GM12878 (cell line): Measurements from ENCODE around the gene PRM1. TPM values are rescaled to one million over a fixed set of nuclear protein-coding genes. Genes with fewer than 3 reads are reported as not detected.
A peak's percentile ranks its signal among the peaks of the same experiment; 100 is the strongest.

Experiments used
- ATAC-seq: fragments of 200-7000 bp; cut with Tn5 transposase; 3 replicates; pipeline ENCODE4 v1.9.1; 2020; ENCODE audit warnings: mild to moderate bottlenecking, moderate library complexity
- BruUV-seq: library from RNA; stranded (reverse); fragments of 400-500 nt; replicated peaks from 2 replicates; lab custom pipeline; 2021; lab: Mats Ljungman, UMichigan
- CTCF ChIA-PET: fragments of 300-600 bp; sonication (Branson Sonifier 250); formaldehyde crosslinking; extraction: SDS; loops from one replicate; lab custom pipeline; 2021; ENCODE audit warnings: inconsistent platforms; lab: Yijun Ruan, JAX
- POLR2A ChIA-PET: fragments of 350-600 bp; formaldehyde crosslinking; extraction: SDS; loops from one replicate; lab custom pipeline; 2021; ENCODE audit warnings: inconsistent platforms; lab: Charles Lee
- RAD21 ChIA-PET: fragments of 300-600 bp; sonication (Branson Sonifier 250); formaldehyde crosslinking; loops from one replicate; lab custom pipeline; 2023; ENCODE audit warnings: antibody characterized with exemption; ENCODE audit not compliant: unreplicated experiment; lab: Charles Lee
- SMC1A ChIA-PET: fragments of 300-600 bp; sonication (Branson Sonifier 250); formaldehyde crosslinking; loops from one replicate; lab custom pipeline; 2023; ENCODE audit not compliant: unreplicated experiment, uncharacterized antibody; lab: Charles Lee
- DNase-seq: peaks from one replicate; pipeline ENCODE4 v3.0.0-alpha.2; 2011; ENCODE audit warnings: low read depth, low spot score
- FAIRE-seq: peaks from 3 replicates; lab custom pipeline; 2011; peaks lifted over from hg19 to GRCh38; lab: Jason Lieb, UNC
- H2AFZ ChIP-seq: 2 replicates; pipeline ENCODE4 v1.6.0; 2011; ENCODE audit warnings: low read depth, low read length, control low read depth; ENCODE audit not compliant: control insufficient read depth
- H3K27ac ChIP-seq: 2 replicates; pipeline ENCODE4 v1.5.1; 2011; ENCODE audit warnings: control low read depth; ENCODE audit not compliant: control insufficient read depth, insufficient read depth
- H3K27me3 ChIP-seq, 2 experiments: replicated peaks in 1 of 2; 2 replicates each; pipeline versions ENCODE4 v1.6.0 to v1.6.1; 2011; ENCODE audit warnings: low read length in 1 of 2; ENCODE audit not compliant: control insufficient read depth in 2 of 2, insufficient read depth in 2 of 2
- H3K36me3 ChIP-seq, 2 experiments: 2 replicates each; pipeline ENCODE4 v1.5.1; 2011; ENCODE audit warnings: low read length in 1 of 2; ENCODE audit not compliant: control insufficient read depth in 2 of 2, insufficient read depth in 2 of 2
- H3K4me1 ChIP-seq: 2 replicates; pipeline ENCODE4 v1.6.1; 2011; ENCODE audit warnings: mild to moderate bottlenecking, low read length, moderate library complexity, mixed read lengths; ENCODE audit not compliant: control insufficient read depth, insufficient read depth
- H3K4me2 ChIP-seq: 2 replicates; pipeline ENCODE4 v1.6.0; 2011; ENCODE audit warnings: control low read depth; ENCODE audit not compliant: control insufficient read depth, insufficient read depth
- H3K4me3 ChIP-seq: fragments of 200-600 bp; sonication (generic); 2 replicates; pipeline ENCODE4 v1.5.1; 2016
- H3K79me2 ChIP-seq: 2 replicates; pipeline ENCODE4 v1.6.0; 2011; ENCODE audit warnings: low read length; ENCODE audit not compliant: control insufficient read depth, insufficient read depth
- H3K9ac ChIP-seq: 2 replicates; pipeline ENCODE4 v1.8.0; 2011; ENCODE audit warnings: low read length, control low read depth, mixed read lengths; ENCODE audit not compliant: control insufficient read depth, insufficient read depth
- H3K9me3 ChIP-seq: replicated peaks from 3 replicates; pipeline ENCODE4 v1.5.1; 2011; ENCODE audit warnings: mild to moderate bottlenecking, low read length; ENCODE audit not compliant: control insufficient read depth, insufficient read depth
- H4K20me1 ChIP-seq: 2 replicates; pipeline ENCODE4 v1.6.0; 2011; ENCODE audit not compliant: control insufficient read depth, insufficient read depth
- ASH2L ChIP-seq: fragments of 300-600, 200-600 bp; sonication (generic); IDR thresholded peaks from 2 replicates; pipeline ENCODE4 v1.6.1; 2017; ENCODE audit warnings: low read depth, mild to moderate bottlenecking, borderline replicate concordance
- BHLHE40 ChIP-seq, 2 experiments: fragments of 450-650 bp in 1 of 2; IDR thresholded peaks; 2 replicates each; pipeline ENCODE4 v1.6.1; 2011 to 2017; ENCODE audit warnings: low read depth in 2 of 2, borderline replicate concordance in 1 of 2, improper control_type of control experiment in 1 of 2, low read length in 1 of 2, mild to moderate bottlenecking in 1 of 2
- DPF2 ChIP-seq: fragments of 450-650 bp; IDR thresholded peaks from 2 replicates; pipeline ENCODE4 v1.6.1; 2017; ENCODE audit warnings: mild to moderate bottlenecking
- EED ChIP-seq: sonication (generic); IDR thresholded peaks from 2 replicates; pipeline ENCODE4 v1.6.1; 2016; ENCODE audit warnings: antibody characterized with exemption, low read depth
- EGR1 ChIP-seq, 2 experiments: IDR thresholded peaks; 1 replicate in 1 of 2; 2 replicates in 1 of 2; pipeline ENCODE4 v1.6.1; 2011 to 2012; ENCODE audit warnings: low read depth in 2 of 2, low read length in 2 of 2, borderline replicate concordance in 1 of 2, mild to moderate bottlenecking in 1 of 2, moderate library complexity in 1 of 2
- ESRRA ChIP-seq: IDR thresholded peaks from 2 replicates; pipeline ENCODE4 v1.6.1; 2012; ENCODE audit warnings: mild to moderate bottlenecking, low read length, improper control_type of control experiment
- GATAD2B ChIP-seq: fragments of 450-650 bp; conservative IDR thresholded peaks from 2 replicates; pipeline ENCODE4 v1.6.1; 2017; ENCODE audit warnings: low read depth, mild to moderate bottlenecking, moderate library complexity
- HDAC6 ChIP-seq: fragments of 200-600 bp; sonication (generic); IDR thresholded peaks from one replicate; pipeline ENCODE4 v1.8.0; 2017; ENCODE audit warnings: antibody characterized with exemption; ENCODE audit not compliant: unreplicated experiment
- JUND ChIP-seq: IDR thresholded peaks from 2 replicates; pipeline ENCODE4 v1.6.1; 2012; ENCODE audit warnings: low read depth, mild to moderate bottlenecking, low read length, improper control_type of control experiment, moderate library complexity
- MAX ChIP-seq: IDR thresholded peaks from 2 replicates; pipeline ENCODE4 v1.6.1; 2012; ENCODE audit warnings: low read depth, low read length, improper control_type of control experiment
- MXI1 ChIP-seq: fragments of 150-350 bp; IDR thresholded peaks from 2 replicates; pipeline ENCODE4 v1.6.1; 2011; ENCODE audit warnings: low read depth, mild to moderate bottlenecking, inconsistent platforms, low read length, improper control_type of control experiment
- MYB ChIP-seq: fragments of 150-350 bp; IDR thresholded peaks from 2 replicates; pipeline ENCODE4 v1.6.1; 2014; ENCODE audit warnings: mild to moderate bottlenecking, low read depth, low read length, borderline replicate concordance
- MYC ChIP-seq: IDR thresholded peaks from 2 replicates; pipeline ENCODE4 v1.6.1; 2011; ENCODE audit warnings: mild to moderate bottlenecking, low read length, moderate library complexity, inconsistent platforms; ENCODE audit not compliant: insufficient read depth, insufficient replicate concordance, insufficient read length, severe bottlenecking
- NFIC ChIP-seq: IDR thresholded peaks from 2 replicates; pipeline ENCODE4 v1.6.1; 2012; ENCODE audit warnings: low read depth, mild to moderate bottlenecking, inconsistent platforms, low read length, moderate library complexity
- PML ChIP-seq: IDR thresholded peaks from 2 replicates; pipeline ENCODE4 v1.6.1; 2012; ENCODE audit warnings: low read length, inconsistent platforms
- RUNX3 ChIP-seq: IDR thresholded peaks from 2 replicates; pipeline ENCODE4 v1.6.1; 2012; ENCODE audit warnings: low read length, inconsistent platforms
- SMAD5 ChIP-seq: IDR thresholded peaks from 2 replicates; pipeline ENCODE4 v1.6.1; 2016; ENCODE audit warnings: antibody characterized with exemption, low read depth
- SP1 ChIP-seq: IDR thresholded peaks from one replicate; pipeline ENCODE4 v1.6.1; 2011; ENCODE audit warnings: low read depth, low read length
- SPI1 ChIP-seq: IDR thresholded peaks from 2 replicates; pipeline ENCODE4 v1.6.1; 2011; ENCODE audit warnings: low read depth, mild to moderate bottlenecking, low read length, moderate library complexity, borderline replicate concordance; ENCODE audit not compliant: insufficient read depth
- SREBF1 ChIP-seq: IDR thresholded peaks from 2 replicates; pipeline ENCODE4 v1.6.1; 2012; ENCODE audit warnings: mild to moderate bottlenecking, low read length
- ZBED1 ChIP-seq: IDR thresholded peaks from 2 replicates; pipeline ENCODE4 v1.6.1; 2016; ENCODE audit warnings: borderline replicate concordance
- ZNF384 ChIP-seq: IDR thresholded peaks from 2 replicates; pipeline ENCODE4 v1.6.1; 2012; ENCODE audit warnings: low read depth, mild to moderate bottlenecking, low read length, improper control_type of control experiment, borderline replicate concordance
- WGBS: methylation state at CpG from one replicate; pipeline ENCODE4 v1.1.6; 2016; ENCODE audit warnings: low lambda C conversion rate; ENCODE audit not compliant: insufficient replicate concordance, insufficient coverage; ENCODE audit errors: missing lambda C conversion rate; 5-methylcytosine and 5-hydroxymethylcytosine counted together
- in situ Hi-C: fragments of 300-500 bp; cut with MboI; formaldehyde crosslinking; loops from 9 replicates; pipeline ENCODE4 v1.14.3; 2018; ENCODE audit warnings: mixed read lengths
- intact Hi-C: fragments of 100-400 bp; cut with micrococcal nuclease; formaldehyde crosslinking; loops from one replicate; pipeline ENCODE4 v1.14.2; 2022; ENCODE audit not compliant: unreplicated experiment
- polyA plus RNA-seq, 11 experiments: library from polyadenylated mRNA; depleted of rRNA in 4 of 11; unstranded in 6 of 11; stranded (reverse) in 5 of 11; fragments of >200 nt; fragmentation: Nextera tagmentation in 4 of 11; fragmentation: Illumina TruSeq in 1 of 11; extraction: Ambion mirVana in 4 of 11; extraction: Trizol in 1 of 11; gene quantifications; 1 replicate in 1 of 11; 2 replicates in 10 of 11; pipeline versions ENCODE4 v1.2.1 to v1.2.3, GENCODE V29; 2011 to 2016; ENCODE audit warnings: inconsistent platforms in 2 of 11, missing spikeins in 2 of 11, low read depth in 1 of 11
- total RNA-seq, 4 experiments: library from RNA; depleted of rRNA in 3 of 4; stranded (reverse); fragments of >200 nt in 3 of 4; fragmentation: Illumina TruSeq in 1 of 4; extraction: Trizol in 1 of 4; gene quantifications; 2 replicates each; pipeline versions ENCODE4 v1.2.1 to v1.2.3, GENCODE V29; 2013 to 2021
- TF ChIP-seq, protein P1 (sequence below): IDR thresholded peaks from 2 replicates; pipeline ENCODE4 v1.6.1; 2011; ENCODE audit warnings: low read depth, mild to moderate bottlenecking, low read length, moderate library complexity, borderline replicate concordance; ENCODE audit errors: extremely low read depth

The PRM1 gene
- total and polyA plus RNA-seq, 10 of the 15 experiments (the other 5 are each of a cell fraction or from before 2014, with no cell fraction given) = 0.20 TPM; not detected in 9

DNA sequence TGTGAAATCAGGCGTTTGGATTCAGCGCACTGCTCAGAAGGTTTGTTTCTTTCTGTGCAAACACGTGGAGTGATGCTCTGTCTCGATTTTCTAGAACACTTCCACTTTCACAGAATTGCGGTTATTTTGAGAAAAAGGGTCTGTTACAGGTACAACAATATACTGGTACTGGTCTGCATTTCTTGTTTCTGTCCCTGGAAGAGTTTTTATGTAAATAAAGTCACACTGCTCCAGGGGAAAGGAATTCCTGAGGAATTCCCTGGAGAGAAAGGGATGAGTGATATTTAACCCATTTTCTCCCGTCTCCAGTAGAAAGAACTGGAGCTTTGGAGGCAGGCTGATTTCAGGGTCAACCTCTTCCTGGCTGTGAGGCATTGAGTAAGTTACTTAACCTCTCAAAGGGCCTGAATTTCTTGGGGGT lies 48.0 kb upstream of the PRM1 start:
- RAD21 ChIA-PET = interaction anchor here (0.6 to 7.0 kb wide), 15 partner anchors 18 to 366 kb away, joined by 3 to 89 read pairs (median 3); partner anchors contain the start of gene SOCS1
- intact Hi-C loops = no loop called here
- peaks cover 1% of the 10 kb centered on the region; the same call in 2 of the 3 replicates for H3K9me3 ChIP-seq
- peak; percentile 57 for DNase-seq
- no peaks in the 10 kb centered on the region for H3K27me3 ChIP-seq
- no peak for FAIRE-seq
- in situ Hi-C loops = no loop called here
- H3K27ac ChIP-seq = peak overlapping the region; percentile 89
- WGBS = 2% methylated on average over 6 of the region's 6 CpGs
- BruUV-seq = no TSS peak
- H3K79me2 ChIP-seq = no peaks in the 10 kb centered on the region; the same call in 1 of the 2 replicates
- H3K4me2 ChIP-seq = peak overlapping the region; percentile 94
- H3K36me3 ChIP-seq = no peaks in the 10 kb centered on the region
- peak; percentile 45 for ATAC-seq
- H3K4me3 ChIP-seq = peak overlapping the region; percentile 56
- no peak overlapping the region; the same call in 1 of the 2 replicates for H2AFZ ChIP-seq
- POLR2A ChIA-PET = interaction anchor here (0.6 to 3.3 kb wide), 10 partner anchors 15 to 364 kb away, joined by 3 to 16 read pairs (median 4); partner anchors contain the start of genes SOCS1 and TNP2
- no peaks in the 10 kb centered on the region for H4K20me1 ChIP-seq
- H3K9ac ChIP-seq = peak overlapping the region; percentile 67
- CTCF ChIA-PET = interaction anchor here (0.9 to 5.4 kb wide), 9 partner anchors 17 to 73 kb away, joined by 3 to 40 read pairs (median 4); partner anchors contain the start of gene SOCS1
- SMC1A ChIA-PET = interaction anchor here (0.8 to 3.8 kb wide), 10 partner anchors 16 to 73 kb away, joined by 3 to 40 read pairs (median 6); partner anchors contain the start of gene SOCS1
- H3K4me1 ChIP-seq = peaks cover 48% of the 10 kb centered on the region
- TF ChIP-seq EGR1 (IDR thresholded peaks at IDR 0.05; ENCODE audit: borderline replicate concordance in 1 of 2, low read depth in 2 of 2, low read length in 2 of 2) (no peak), BHLHE40 (IDR thresholded peaks at IDR 0.05; ENCODE audit: borderline replicate concordance in 1 of 2, low read depth in 2 of 2, low read length in 1 of 2) (peak in 1 of 2 experiments; percentile 45; a peak in 2 of 4 replicates), SP1 (no peak), MXI1 (peak; percentile 95), JUND (no peak), PML (0 out of 2 replicates have a peak, but pooled peaks have one; percentile 1), SMAD5 (no peak), MYC (no peak), HDAC6 (no peak), DPF2 (no peak), EED (no peak), ESRRA (no peak), NFIC (peak; percentile 17; the same call in 1 of the 2 replicates), ASH2L (peak; percentile 5; the same call in 1 of the 2 replicates), MAX (peak; percentile 75; the same call in 1 of the 2 replicates), MYB (no peak), ZNF384 (no peak), ZBED1 (no peak), SPI1 (peak; percentile 54; the same call in 1 of the 2 replicates), GATAD2B (0 out of 2 replicates have a peak, but pooled peaks have one; percentile 8), SREBF1 (no peak), RUNX3 (peak; percentile 60)
- TF ChIP-seq, protein P1, sequence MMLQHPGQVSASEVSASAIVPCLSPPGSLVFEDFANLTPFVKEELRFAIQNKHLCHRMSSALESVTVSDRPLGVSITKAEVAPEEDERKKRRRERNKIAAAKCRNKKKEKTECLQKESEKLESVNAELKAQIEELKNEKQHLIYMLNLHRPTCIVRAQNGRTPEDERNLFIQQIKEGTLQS = no peak
